Neural cell (in vitro differentiated cells): ENCODE measurements around the gene IREB2. TPM values are rescaled to one million over a fixed set of nuclear protein-coding genes. Genes with fewer than 3 reads are reported as not detected.

Experiments
- H2AFZ ChIP-seq: fragments of 200-600, 300-800 bp; sonication (generic), shearing (Covaris generic); 2 replicates; pipeline ENCODE4 v1.6.0; 2014; ENCODE audit warnings: low read depth, mild to moderate bottlenecking, antibody characterized with exemption, low read length, moderate library complexity
- H3F3A ChIP-seq: fragments of 200-600 bp; shearing (Covaris generic); 2 replicates; pipeline ENCODE4 v1.6.1; 2016; ENCODE audit warnings: mild to moderate bottlenecking, moderate library complexity, mixed read lengths, antibody characterized with exemption, low read length; ENCODE audit not compliant: insufficient read depth, poor library complexity, severe bottlenecking
- H3K27ac ChIP-seq: fragments of 200-600, 300-800 bp; sonication (generic), shearing (Covaris generic); 2 replicates; pipeline ENCODE4 v1.5.1; 2014; ENCODE audit warnings: mild to moderate bottlenecking, low read length, moderate library complexity
- H3K27me3 ChIP-seq: fragments of 300-800, 200-600 bp; sonication (generic), shearing (Covaris generic); 2 replicates; pipeline ENCODE4 v1.6.0; 2014; ENCODE audit warnings: mild to moderate bottlenecking, low read depth, low read length, moderate library complexity; ENCODE audit not compliant: insufficient read depth
- H3K36me3 ChIP-seq: fragments of 300-800, 200-600 bp; sonication (generic), shearing (Covaris generic); 2 replicates; pipeline ENCODE4 v1.5.1; 2014; ENCODE audit warnings: mild to moderate bottlenecking, antibody characterized with exemption, low read length, moderate library complexity; ENCODE audit not compliant: insufficient read depth
- H3K4me2 ChIP-seq: fragments of 300-800, 200-600 bp; sonication (generic), shearing (Covaris generic); 2 replicates; pipeline ENCODE4 v1.6.0; 2014; ENCODE audit warnings: mild to moderate bottlenecking, low read length
- H3K4me3 ChIP-seq: fragments of 300-800, 200-600 bp; sonication (generic), shearing (Covaris generic); 2 replicates; pipeline ENCODE4 v1.5.1; 2014; ENCODE audit warnings: mild to moderate bottlenecking, low read length, moderate library complexity
- H3K79me2 ChIP-seq: fragments of 200-600 bp; shearing (Covaris generic); replicated peaks from 2 replicates; pipeline ENCODE4 v1.6.0; 2014; ENCODE audit warnings: mild to moderate bottlenecking, low read length, moderate library complexity; ENCODE audit not compliant: insufficient read depth
- H3K9ac ChIP-seq: fragments of 300-800, 200-600 bp; sonication (generic), shearing (Covaris generic); 2 replicates; pipeline ENCODE4 v1.6.1; 2016; ENCODE audit warnings: mild to moderate bottlenecking, low read length, mixed read lengths
- H3K9me2 ChIP-seq: fragments of 200-600 bp; shearing (Covaris generic); 2 replicates; pipeline ENCODE4 v1.6.1; 2016; ENCODE audit warnings: mild to moderate bottlenecking, low read length, mixed read lengths; ENCODE audit not compliant: insufficient read depth
- H3K9me3 ChIP-seq: fragments of 200-600, 300-800 bp; sonication (generic), shearing (Covaris generic); 2 replicates; pipeline ENCODE4 v1.6.1; 2016; ENCODE audit warnings: mild to moderate bottlenecking, mixed run types, low read length, moderate library complexity, mixed read lengths
- H4K20me1 ChIP-seq: fragments of 200-600 bp; shearing (Covaris generic); 2 replicates; pipeline ENCODE4 v1.6.1; 2016; ENCODE audit warnings: mild to moderate bottlenecking, mixed run types; ENCODE audit not compliant: insufficient read depth
- EP300 ChIP-seq: fragments of 450-650 bp; conservative IDR thresholded peaks from 2 replicates; pipeline ENCODE4 v1.6.1; 2014; ENCODE audit warnings: antibody characterized with exemption, mild to moderate bottlenecking, moderate library complexity; ENCODE audit not compliant: poor library complexity, severe bottlenecking
- EZH2 ChIP-seq: fragments of 200-600, 300-800 bp; shearing (Covaris generic), sonication (generic); IDR thresholded peaks from 2 replicates; pipeline ENCODE4 v1.6.1; 2014; ENCODE audit warnings: antibody characterized with exemption, low read length, borderline replicate concordance, mild to moderate bottlenecking; ENCODE audit not compliant: insufficient read depth, poor library complexity, severe bottlenecking
- MXI1 ChIP-seq: fragments of 450-650 bp; conservative IDR thresholded peaks from 2 replicates; pipeline ENCODE4 v1.6.1; 2014; ENCODE audit warnings: antibody characterized with exemption, mild to moderate bottlenecking; ENCODE audit not compliant: poor library complexity, severe bottlenecking
- POLR2AphosphoS5 ChIP-seq: IDR thresholded peaks from 2 replicates; pipeline ENCODE4 v1.6.1; 2012
- RAD21 ChIP-seq: fragments of 450-650 bp; conservative IDR thresholded peaks from 2 replicates; pipeline ENCODE4 v1.6.1; 2014; ENCODE audit warnings: antibody characterized with exemption, mild to moderate bottlenecking, moderate library complexity
- SMC3 ChIP-seq: fragments of 450-650 bp; conservative IDR thresholded peaks from 2 replicates; pipeline ENCODE4 v1.6.1; 2014; ENCODE audit warnings: antibody characterized with exemption, mild to moderate bottlenecking, moderate library complexity; ENCODE audit not compliant: poor library complexity
- TAF1 ChIP-seq: IDR thresholded peaks from 2 replicates; pipeline ENCODE4 v1.6.1; 2012; ENCODE audit warnings: low read depth
- polyA plus RNA-seq: library from polyadenylated mRNA; depleted of rRNA; stranded (reverse); fragments of >200 nt; gene quantifications from 2 replicates; pipeline ENCODE4 v1.2.3, GENCODE V29; 2014
- TF ChIP-seq, protein P1 (sequence below): IDR thresholded peaks from 2 replicates; pipeline ENCODE4 v1.6.1; 2012; ENCODE audit warnings: borderline replicate concordance
- TF ChIP-seq, protein P2 (sequence below): fragments of 450-650 bp; IDR thresholded peaks from 2 replicates; pipeline ENCODE4 v1.5.1; 2014; ENCODE audit warnings: antibody characterized with exemption, mild to moderate bottlenecking, moderate library complexity; ENCODE audit not compliant: poor library complexity, severe bottlenecking

IREB2 gene
- polyA plus RNA-seq, 1 donor from 2014 or later = 45.5 TPM

DNA sequence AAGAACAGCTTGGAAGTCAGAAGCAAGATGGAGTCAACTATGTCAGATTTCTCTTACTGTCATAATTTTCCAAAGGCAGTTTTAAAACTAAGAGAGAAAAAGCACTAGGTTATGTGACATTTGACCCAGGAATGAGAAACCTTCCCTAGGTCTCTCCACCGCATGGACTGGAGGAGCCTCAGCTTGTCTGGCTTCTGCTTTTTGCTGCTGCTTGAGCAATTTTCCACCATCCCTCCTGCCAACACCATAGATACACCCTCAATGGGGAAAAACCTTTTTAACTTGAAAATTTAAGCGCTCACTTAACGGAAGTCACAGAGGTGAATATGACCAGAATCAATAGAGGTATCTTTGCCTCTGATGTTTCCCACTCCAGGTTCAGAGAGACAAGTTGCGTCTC lies 17.8 kb upstream of the IREB2 start:
- H3K9me2 ChIP-seq = no peaks in the 10 kb centered on the region
- no peak overlapping the region for H3K4me3 ChIP-seq
- H3K9me3 ChIP-seq = no peaks in the 10 kb centered on the region
- no peaks in the 10 kb centered on the region for H4K20me1 ChIP-seq
- TF ChIP-seq SMC3 = no peak
- no peak for TF ChIP-seq EZH2
- no peak for TF ChIP-seq MXI1
- TF ChIP-seq, protein P1, sequence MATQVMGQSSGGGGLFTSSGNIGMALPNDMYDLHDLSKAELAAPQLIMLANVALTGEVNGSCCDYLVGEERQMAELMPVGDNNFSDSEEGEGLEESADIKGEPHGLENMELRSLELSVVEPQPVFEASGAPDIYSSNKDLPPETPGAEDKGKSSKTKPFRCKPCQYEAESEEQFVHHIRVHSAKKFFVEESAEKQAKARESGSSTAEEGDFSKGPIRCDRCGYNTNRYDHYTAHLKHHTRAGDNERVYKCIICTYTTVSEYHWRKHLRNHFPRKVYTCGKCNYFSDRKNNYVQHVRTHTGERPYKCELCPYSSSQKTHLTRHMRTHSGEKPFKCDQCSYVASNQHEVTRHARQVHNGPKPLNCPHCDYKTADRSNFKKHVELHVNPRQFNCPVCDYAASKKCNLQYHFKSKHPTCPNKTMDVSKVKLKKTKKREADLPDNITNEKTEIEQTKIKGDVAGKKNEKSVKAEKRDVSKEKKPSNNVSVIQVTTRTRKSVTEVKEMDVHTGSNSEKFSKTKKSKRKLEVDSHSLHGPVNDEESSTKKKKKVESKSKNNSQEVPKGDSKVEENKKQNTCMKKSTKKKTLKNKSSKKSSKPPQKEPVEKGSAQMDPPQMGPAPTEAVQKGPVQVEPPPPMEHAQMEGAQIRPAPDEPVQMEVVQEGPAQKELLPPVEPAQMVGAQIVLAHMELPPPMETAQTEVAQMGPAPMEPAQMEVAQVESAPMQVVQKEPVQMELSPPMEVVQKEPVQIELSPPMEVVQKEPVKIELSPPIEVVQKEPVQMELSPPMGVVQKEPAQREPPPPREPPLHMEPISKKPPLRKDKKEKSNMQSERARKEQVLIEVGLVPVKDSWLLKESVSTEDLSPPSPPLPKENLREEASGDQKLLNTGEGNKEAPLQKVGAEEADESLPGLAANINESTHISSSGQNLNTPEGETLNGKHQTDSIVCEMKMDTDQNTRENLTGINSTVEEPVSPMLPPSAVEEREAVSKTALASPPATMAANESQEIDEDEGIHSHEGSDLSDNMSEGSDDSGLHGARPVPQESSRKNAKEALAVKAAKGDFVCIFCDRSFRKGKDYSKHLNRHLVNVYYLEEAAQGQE = no peak
- TF ChIP-seq, protein P2, sequence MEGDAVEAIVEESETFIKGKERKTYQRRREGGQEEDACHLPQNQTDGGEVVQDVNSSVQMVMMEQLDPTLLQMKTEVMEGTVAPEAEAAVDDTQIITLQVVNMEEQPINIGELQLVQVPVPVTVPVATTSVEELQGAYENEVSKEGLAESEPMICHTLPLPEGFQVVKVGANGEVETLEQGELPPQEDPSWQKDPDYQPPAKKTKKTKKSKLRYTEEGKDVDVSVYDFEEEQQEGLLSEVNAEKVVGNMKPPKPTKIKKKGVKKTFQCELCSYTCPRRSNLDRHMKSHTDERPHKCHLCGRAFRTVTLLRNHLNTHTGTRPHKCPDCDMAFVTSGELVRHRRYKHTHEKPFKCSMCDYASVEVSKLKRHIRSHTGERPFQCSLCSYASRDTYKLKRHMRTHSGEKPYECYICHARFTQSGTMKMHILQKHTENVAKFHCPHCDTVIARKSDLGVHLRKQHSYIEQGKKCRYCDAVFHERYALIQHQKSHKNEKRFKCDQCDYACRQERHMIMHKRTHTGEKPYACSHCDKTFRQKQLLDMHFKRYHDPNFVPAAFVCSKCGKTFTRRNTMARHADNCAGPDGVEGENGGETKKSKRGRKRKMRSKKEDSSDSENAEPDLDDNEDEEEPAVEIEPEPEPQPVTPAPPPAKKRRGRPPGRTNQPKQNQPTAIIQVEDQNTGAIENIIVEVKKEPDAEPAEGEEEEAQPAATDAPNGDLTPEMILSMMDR = no peak
- no peak for TF ChIP-seq RAD21
- TF ChIP-seq EP300 = no peak
- no peak for TF ChIP-seq POLR2AphosphoS5
- H3K79me2 ChIP-seq = no peaks in the 10 kb centered on the region
- no peak overlapping the region for H3K27ac ChIP-seq
- H3F3A ChIP-seq = no peaks in the 10 kb centered on the region
- no peaks in the 10 kb centered on the region for H3K36me3 ChIP-seq
- peaks cover 2% of the 10 kb centered on the region for H3K27me3 ChIP-seq
- H3K4me2 ChIP-seq = no peak overlapping the region
- no peak overlapping the region for H3K9ac ChIP-seq
- H2AFZ ChIP-seq = no peak overlapping the region

DNA sequence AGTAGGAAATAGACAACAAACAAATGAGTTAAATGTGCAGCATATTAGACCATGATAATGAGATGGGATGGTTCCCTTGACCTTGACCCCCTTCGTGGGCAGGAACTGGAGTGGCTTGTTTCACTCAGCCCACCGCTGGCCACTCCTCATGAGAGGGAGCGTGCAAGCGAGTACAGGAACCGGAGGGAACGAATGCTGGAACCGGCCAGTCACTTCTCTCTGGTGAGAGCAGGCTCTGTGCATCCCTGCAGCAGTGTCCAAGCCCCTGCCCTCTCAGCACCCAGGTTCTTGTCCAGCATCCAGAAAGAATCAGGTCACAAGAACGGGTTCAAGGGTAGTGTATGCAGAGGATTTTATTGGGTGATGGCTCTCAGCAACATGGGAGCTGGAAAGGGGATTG lies 17.2 kb upstream of the IREB2 start:
- H3K79me2 ChIP-seq = no peaks in the 10 kb centered on the region
- H3K9me2 ChIP-seq = no peaks in the 10 kb centered on the region
- H3K36me3 ChIP-seq = no peaks in the 10 kb centered on the region
- no peaks in the 10 kb centered on the region for H3K9me3 ChIP-seq
- no peak overlapping the region for H2AFZ ChIP-seq
- no peaks in the 10 kb centered on the region for H3F3A ChIP-seq
- no peak for TF ChIP-seq POLR2AphosphoS5
- no peak for TF ChIP-seq TAF1
- TF ChIP-seq, protein P1 = no peak
- TF ChIP-seq SMC3 = no peak
- no peak for TF ChIP-seq MXI1
- TF ChIP-seq EZH2 = no peak
- TF ChIP-seq, protein P2 = no peak
- H4K20me1 ChIP-seq = no peaks in the 10 kb centered on the region
- no peak overlapping the region for H3K4me2 ChIP-seq
- no peak overlapping the region for H3K4me3 ChIP-seq
- no peak overlapping the region for H3K9ac ChIP-seq
- no peak overlapping the region for H3K27ac ChIP-seq
- peaks cover 2% of the 10 kb centered on the region for H3K27me3 ChIP-seq
